Adrenal gland (tissue), 12 donors: ENCODE measurements around the gene UBE2Q2. TPM values are rescaled to one million over a fixed set of nuclear protein-coding genes. Genes with fewer than 3 reads are reported as not detected.

Experiments
- DNase-seq, 7 donors: peaks; one replicate each; pipeline ENCODE4 v3.0.0-alpha.2; 2019 to 2020
- H3K27ac ChIP-seq, 5 donors: fragments of 200-600 bp; sonication (generic) in 4 of 5; 1 replicate in 3 of 5; 2 replicates in 2 of 5; pipeline versions ENCODE4 v1.5.1 to v1.8.0; 2016 to 2020; ENCODE audit warnings: mild to moderate bottlenecking in 1 of 5
- H3K27me3 ChIP-seq: fragments of 200-600 bp; 2 replicates; pipeline ENCODE4 v1.8.0; 2021
- H3K36me3 ChIP-seq, 2 donors: fragments of 200-600 bp; replicated peaks in 1 of 2; 1 replicate in 1 of 2; 2 replicates in 1 of 2; pipeline versions ENCODE4 v1.5.1 to v1.8.0; 2018 to 2022
- H3K4me1 ChIP-seq, 2 donors: fragments of 200-600 bp; replicated peaks in 1 of 2; 1 replicate in 1 of 2; 2 replicates in 1 of 2; pipeline versions ENCODE4 v1.5.1 to v1.8.0; 2018 to 2021
- H3K4me3 ChIP-seq, 4 donors: fragments of 200-600 bp; sonication (generic) in 3 of 4; one replicate each; pipeline ENCODE4 v1.5.1; 2016 to 2018
- H3K9me3 ChIP-seq, 3 donors: fragments of 200-600 bp; sonication (generic) in 1 of 3; replicated peaks in 1 of 3; 1 replicate in 2 of 3; 2 replicates in 1 of 3; pipeline versions ENCODE4 v1.5.1 to v1.8.0; 2016 to 2021
- CTCF ChIP-seq, 6 experiments: fragments of 450-650 bp in 4 of 6; fragments of 200-600 bp in 2 of 6; sonication (generic) in 1 of 6; IDR thresholded peaks; 1 replicate in 5 of 6; 2 replicates in 1 of 6; pipeline versions ENCODE4 v1.5.1 to v1.8.0; 2016 to 2021; ENCODE audit warnings: antibody characterized with exemption in 6 of 6, mild to moderate bottlenecking in 2 of 6, moderate library complexity in 1 of 6
- POLR2A ChIP-seq, 2 donors: fragments of 450-650 bp; IDR thresholded peaks; one replicate each; pipeline ENCODE4 v1.6.1; 2017; ENCODE audit warnings: antibody characterized with exemption in 2 of 2, mild to moderate bottlenecking in 2 of 2, moderate library complexity in 1 of 2
- WGBS, 4 donors: extraction: QIAGEN DNeasy Blood & Tissue Kit in 2 of 4; methylation state at CpG; one replicate each; pipeline versions ENCODE4 v1.1.5 to v1.1.7; 2013 to 2017; 5-methylcytosine and 5-hydroxymethylcytosine counted together
- intact Hi-C, 2 donors: fragments of 100-400 bp; cut with DNase I; formaldehyde crosslinking; loops; one replicate each; pipeline versions ENCODE4 v1.14.1 to v1.15.0; 2022 to 2023
- polyA plus RNA-seq, 3 donors: library from polyadenylated mRNA; stranded (reverse); fragments of 200-250 nt in 2 of 3; fragments of 350-450 nt in 1 of 3; fragmentation: Illumina TruSeq in 1 of 3; extraction: RNeasy Lipid Tissue Mini Kit (QIAGEN cat#74804) in 1 of 3; gene quantifications; one replicate each; pipeline ENCODE4 v1.2.3, GENCODE V29; 2013 to 2014
- small RNA-seq, 2 donors: library from RNA; depleted of rRNA; stranded (forward); fragments of <200 nt; gene quantifications; one replicate each; pipeline ENCODE3, GENCODE V24; 2016
- total RNA-seq, 9 donors: library from RNA; depleted of rRNA in 4 of 9; stranded (reverse); fragments of >200 nt in 4 of 9; fragments of 120-200 nt in 1 of 9; fragmentation: NEBNext Ultra II Directional in 1 of 9; extraction: Animal tissue kit (Norgen Biotek cat#: 25700) in 1 of 9; gene quantifications; one replicate each; pipeline versions ENCODE4 v1.1.0 to v1.2.4, GENCODE V29; 2013 to 2023
- donor health status: healthy with polysubstance abuse.
- donor health status: Bipolar disorder and iron deficiency.
- donor health status: DM: yes; HTN: yes; CAD: no.
- donor health status: DM: no; HTN: no; CAD: no.
- donor health status: DM: no; HTN: no; CAD: no.
- donor health status: DM: yes; HTN: yes; CAD: no.

UBE2Q2 gene
- total and polyA plus RNA-seq, 12 donors: 18.7 to 76.7 (median 45.2) TPM

GRCh38 chr15:75947092-75947491 lies 103.8 kb downstream of the UBE2Q2 start:
- no peak for DNase-seq
- H3K27ac ChIP-seq: no peak overlapping the region
- no peak for TF ChIP-seq POLR2A (IDR thresholded peaks at IDR 0.05)
- TF ChIP-seq CTCF (IDR thresholded peaks at IDR 0.05): no peak
- no peaks in the 10 kb centered on the region for H3K27me3 ChIP-seq
- no peaks in the 10 kb centered on the region for H3K9me3 ChIP-seq
- 50 to 64% (median 61%) methylated on average over 1 of the region's 1 CpG for WGBS, 4 donors
- H3K36me3 ChIP-seq: no peaks in the 10 kb centered on the region
- no peak overlapping the region for H3K4me3 ChIP-seq
- intact Hi-C loops: no loop called here
- no peaks in the 10 kb centered on the region for H3K4me1 ChIP-seq

DNA sequence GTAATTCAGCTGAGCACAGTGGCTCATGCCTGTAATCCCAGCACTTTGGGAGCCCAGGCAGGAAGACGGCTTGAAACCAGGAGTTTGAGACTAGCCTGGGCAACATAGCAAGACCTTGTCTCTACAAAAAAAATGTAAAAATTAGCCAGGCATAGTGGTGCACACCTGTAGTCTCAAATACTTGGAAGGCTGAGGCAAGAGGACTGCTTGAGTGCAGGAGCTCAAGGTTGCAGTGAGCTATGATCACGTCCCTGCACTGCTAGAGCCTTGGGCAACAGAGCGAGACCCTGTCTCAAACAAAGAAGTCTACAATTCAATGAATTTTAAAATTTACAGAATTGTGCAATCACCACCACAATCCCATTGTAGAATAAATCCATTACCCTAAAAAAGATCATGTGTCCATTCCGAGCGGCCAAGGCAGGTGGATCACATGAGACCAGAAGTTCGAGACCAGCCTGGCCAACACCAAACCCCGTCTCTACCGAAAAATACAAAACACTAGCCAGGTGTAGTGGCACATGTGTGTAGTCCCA lies 105.6 kb downstream of the UBE2Q2 start:
- Histone ChIP-seq H3K27me3 (no peaks in the 10 kb centered on the region), H3K4me3 (no peak overlapping the region), H3K27ac (no peak overlapping the region), H3K9me3 (no peaks in the 10 kb centered on the region), H3K4me1 (no peaks in the 10 kb centered on the region), H3K36me3 (no peaks in the 10 kb centered on the region)
- TF ChIP-seq POLR2A (IDR thresholded peaks at IDR 0.05) (no peak), CTCF (IDR thresholded peaks at IDR 0.05) (no peak)
- 78 to 82% (median 80%) methylated on average over 8 of the region's 8 CpGs for WGBS, 4 donors
- intact Hi-C loops: no loop called here
- DNase-seq: no peak

Small RNA genes lying within 50 kb of the gene (small RNA-seq; reads per million reads assigned to genes)
- gene RN7SL510P: 0 reads per million in 2 donors

Other genes starting within 250 kb of the UBE2Q2 start
- gene SNUPN, start 217.7 kb upstream of the UBE2Q2 start, total RNA-seq: 10 to 100 TPM; 18.5 to 40.8 (median 25.5) TPM
- 10 to 100 TPM; 13.5 to 21.8 (median 16.7) TPM for gene SNUPN, start 217.7 kb upstream of the UBE2Q2 start, polyA plus RNA-seq
- gene IMP3, start 203.2 kb upstream of the UBE2Q2 start, total RNA-seq: 100 to 1,000 TPM in 5 of 9 donors, 10 to 100 TPM in 4; 74.9 to 161 (median 125) TPM
- gene IMP3, start 203.2 kb upstream of the UBE2Q2 start, polyA plus RNA-seq: 10 to 100 TPM; 49.8 to 74.8 (median 64.0) TPM
- gene SNX33, start 195.5 kb upstream of the UBE2Q2 start, total RNA-seq: 10 to 100 TPM; 10.1 to 41.4 (median 24.2) TPM
- 10 to 100 TPM; 12.1 to 18.3 (median 12.9) TPM for gene SNX33, start 195.5 kb upstream of the UBE2Q2 start, polyA plus RNA-seq
- gene CSPG4, start 130.6 kb upstream of the UBE2Q2 start, total RNA-seq: 1 to 10 TPM; 1.3 to 6.3 (median 2.7) TPM
- 1 to 10 TPM in 2 of 3 donors, under 1 TPM in 1; 0.55 to 6.6 (median 4.3) TPM for gene CSPG4, start 130.6 kb upstream of the UBE2Q2 start, polyA plus RNA-seq
- 10 to 100 TPM; 16.6 to 40.8 (median 27.5) TPM for gene FBXO22, start 60.4 kb downstream of the UBE2Q2 start, total RNA-seq
- gene FBXO22, start 60.4 kb downstream of the UBE2Q2 start, polyA plus RNA-seq: 10 to 100 TPM in 1 of 3 donors, 1 to 10 TPM in 2; 5.1 to 28.7 (median 5.4) TPM
- gene NRG4, start 169.0 kb downstream of the UBE2Q2 start, total RNA-seq: 10 to 100 TPM in 2 of 9 donors, 1 to 10 TPM in 7; 1.5 to 16.9 (median 4.7) TPM
- 1 to 10 TPM; 2.6 to 3.9 (median 3.6) TPM for gene NRG4, start 169.0 kb downstream of the UBE2Q2 start, polyA plus RNA-seq
- 10 to 100 TPM in 2 of 9 donors, 1 to 10 TPM in 7; 1.3 to 23.1 (median 5.4) TPM for gene TMEM266, start 216.5 kb downstream of the UBE2Q2 start, total RNA-seq
- gene TMEM266, start 216.5 kb downstream of the UBE2Q2 start, polyA plus RNA-seq: 1 to 10 TPM; 2.5 to 8.0 (median 6.4) TPM